NCI-H510A (cell line): ENCODE measurements around the gene KLHL18.
"Not testable (repeated sequence)": the region's sequence is repeated elsewhere in the genome, so short reads cannot be mapped to it uniquely, and the experiment has no call there.

Experiments used
- DNase-seq: peaks from one replicate; lab custom pipeline; 2025; lab: John Stamatoyannopoulos, UW

Gene KLHL18

DNA sequence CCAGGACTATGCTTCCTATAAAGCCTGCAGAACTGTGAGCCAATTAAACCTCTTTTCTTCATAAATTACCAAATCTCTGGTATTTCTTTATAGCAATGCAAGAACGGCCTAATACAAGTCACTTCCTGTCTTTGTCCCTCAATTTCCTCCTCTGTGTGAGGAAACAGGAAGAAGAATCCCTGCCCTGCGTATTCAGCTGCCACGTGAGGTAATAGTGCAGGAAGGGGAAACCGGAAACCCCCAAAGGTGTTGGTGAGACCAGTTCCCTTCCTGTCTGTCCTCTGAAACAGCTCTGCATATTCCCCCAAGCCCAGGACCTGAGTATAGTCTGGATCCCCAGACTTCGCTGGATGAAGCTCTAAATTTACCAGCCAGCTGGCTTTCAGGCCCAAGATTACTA, 80.0 kb downstream of the KLHL18 start:
- no peak for DNase-seq

GRCh38 chr3:47365213-47366153, 82.7 kb downstream of the KLHL18 start:
- no peak for DNase-seq

GRCh38 chr3:47366833-47367232, 84.1 kb downstream of the KLHL18 start:
- DNase-seq, result no peak

DNA sequence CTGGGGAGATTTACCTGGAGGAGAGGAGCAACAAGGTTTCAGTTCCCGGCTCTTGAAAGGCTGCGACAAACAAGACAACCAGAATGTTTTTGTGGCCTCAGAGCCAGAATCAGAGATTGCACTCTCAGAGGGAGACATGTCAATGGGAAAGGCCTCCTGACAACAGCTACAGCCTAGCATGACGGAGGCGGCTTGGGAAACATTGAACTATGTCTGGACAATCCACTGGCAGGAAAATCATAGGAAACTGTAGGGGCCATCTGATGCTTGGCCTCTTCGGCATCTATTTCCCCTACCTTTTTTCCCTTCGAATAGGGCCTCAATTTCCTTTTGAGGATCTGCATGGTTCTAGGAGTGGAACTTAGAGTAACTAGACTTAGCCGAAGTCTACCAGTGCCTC, 84.9 kb downstream of the KLHL18 start:
- DNase-seq, result no peak

GRCh38 chr3:47370020-47370419, 87.3 kb downstream of the KLHL18 start:
- DNase-seq, result not testable (repeated sequence)

GRCh38 chr3:47370887-47371697, 88.3 kb downstream of the KLHL18 start:
- DNase-seq, result no peak

DNA sequence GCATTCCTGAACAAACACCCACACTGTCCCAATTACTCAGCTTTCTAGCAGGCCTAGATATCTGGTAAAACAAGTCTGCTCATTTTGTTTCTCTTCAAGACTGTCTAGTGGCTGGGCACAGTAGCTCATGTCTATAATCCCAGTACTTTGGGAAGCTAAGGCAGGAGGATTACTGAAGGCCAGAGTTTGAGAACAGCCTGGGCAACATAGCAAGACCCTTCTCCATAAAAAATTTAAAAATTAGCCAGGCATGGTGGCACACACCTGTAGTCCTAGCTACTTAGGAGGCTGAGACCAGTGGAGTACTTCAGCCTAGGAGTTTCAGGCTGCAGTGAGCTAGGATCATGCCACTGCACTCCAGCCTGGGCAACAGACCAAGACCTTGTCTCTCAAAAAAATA, 91.8 kb downstream of the KLHL18 start:
- no peak for DNase-seq

- no peak for DNase-seq
Measured at GRCh38 chr3:47376393-47376792, 93.6 kb downstream of the KLHL18 start.

- no peak for DNase-seq
Measured at GRCh38 chr3:47377186-47377585, 94.4 kb downstream of the KLHL18 start.

DNA sequence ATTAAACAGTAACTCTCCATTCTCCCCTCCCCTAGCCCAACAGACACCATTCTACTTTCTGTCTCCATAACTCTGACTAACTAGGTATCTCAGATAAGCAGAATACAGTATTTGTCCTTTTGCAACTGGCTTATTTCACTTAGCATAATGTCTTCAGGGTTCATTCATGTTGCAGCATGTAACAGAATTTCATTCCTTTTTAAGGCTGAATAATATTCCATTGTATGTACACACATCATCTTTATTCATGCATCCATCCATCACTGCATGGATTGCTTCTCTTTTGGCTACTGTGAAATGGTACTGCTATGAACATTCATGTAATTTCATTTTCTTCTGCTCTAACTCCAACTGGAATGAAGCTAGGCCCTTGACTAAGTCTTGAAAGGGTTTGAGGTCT, 96.1 kb downstream of the KLHL18 start:
- no peak for DNase-seq

- no peak for DNase-seq
Measured at GRCh38 chr3:47379411-47379899, 96.7 kb downstream of the KLHL18 start.

GRCh38 chr3:47380026-47380600, 97.4 kb downstream of the KLHL18 start:
- DNase-seq, result no peak

GRCh38 chr3:47380601-47381316, 98.0 kb downstream of the KLHL18 start, which contains the start of gene PTPN23:
TSS of gene PTPN23 (plus strand) at chr3:47381021. CDS start at chr3:47381097, 76 bp downstream.
- DNase-seq, result peak; percentile 98

DNA sequence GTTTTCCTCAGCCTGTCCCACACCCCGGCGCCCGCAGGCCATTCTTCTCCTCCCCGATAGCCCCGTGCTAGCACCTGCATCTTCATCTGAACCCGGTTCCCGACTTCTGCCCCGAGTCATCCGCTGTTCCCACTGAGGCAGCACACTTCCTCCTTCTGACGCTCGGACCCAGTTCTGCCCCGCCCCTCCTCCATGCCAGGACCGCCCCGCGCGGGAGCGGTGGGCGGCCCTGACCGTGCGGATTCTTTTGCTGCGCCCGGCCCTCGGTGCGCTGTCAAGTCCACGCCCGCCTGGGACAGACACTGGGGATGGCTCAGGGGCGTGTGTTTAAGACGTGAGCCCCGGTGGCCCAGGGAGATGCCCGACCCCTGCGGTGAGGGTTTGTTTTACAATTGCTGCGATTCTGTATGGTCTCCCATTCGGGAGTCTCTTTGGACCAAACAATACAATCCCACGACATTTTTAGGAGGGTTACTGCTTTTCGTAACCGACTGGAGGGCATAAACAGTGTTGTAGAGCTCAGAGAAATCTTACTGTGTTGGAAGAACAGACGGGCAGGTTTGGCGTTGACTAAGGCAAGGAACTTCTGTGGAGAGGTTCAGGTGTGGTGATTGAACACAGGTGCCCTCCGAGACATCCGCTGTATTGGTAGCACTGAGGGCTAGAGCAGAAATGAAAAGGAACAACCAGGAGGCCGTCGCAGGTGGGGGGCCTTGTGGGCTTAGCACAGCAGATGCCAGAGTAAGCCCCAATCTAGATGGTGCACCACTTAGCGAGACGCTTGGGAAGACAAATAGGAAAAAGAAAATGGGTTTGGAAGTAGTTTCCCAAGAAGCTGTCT, 98.8 kb downstream of the KLHL18 start:
- peak; percentile 44 for DNase-seq

GRCh38 chr3:47384425-47384824, 101.7 kb downstream of the KLHL18 start:
- DNase-seq, result no peak

DNA sequence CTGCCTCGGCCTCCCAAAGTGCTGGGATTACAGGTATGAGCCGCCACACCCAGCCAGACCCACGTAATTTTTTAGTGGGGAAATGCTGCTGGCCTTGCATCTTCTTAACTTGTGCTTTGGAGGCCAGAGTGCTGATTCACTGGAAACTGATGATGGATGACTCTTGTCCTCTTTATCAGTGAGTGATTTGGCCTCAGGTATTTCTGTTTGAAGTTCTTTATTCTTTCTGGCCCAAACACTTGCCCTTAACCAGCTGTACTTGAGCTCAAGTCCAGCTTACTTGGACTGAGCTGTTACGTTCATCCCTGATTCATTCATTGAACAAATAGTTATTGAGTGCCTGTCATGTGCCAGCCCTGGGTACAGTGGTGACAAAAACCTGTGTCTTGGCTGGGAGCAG, 102.3 kb downstream of the KLHL18 start:
- no peak for DNase-seq

DNA sequence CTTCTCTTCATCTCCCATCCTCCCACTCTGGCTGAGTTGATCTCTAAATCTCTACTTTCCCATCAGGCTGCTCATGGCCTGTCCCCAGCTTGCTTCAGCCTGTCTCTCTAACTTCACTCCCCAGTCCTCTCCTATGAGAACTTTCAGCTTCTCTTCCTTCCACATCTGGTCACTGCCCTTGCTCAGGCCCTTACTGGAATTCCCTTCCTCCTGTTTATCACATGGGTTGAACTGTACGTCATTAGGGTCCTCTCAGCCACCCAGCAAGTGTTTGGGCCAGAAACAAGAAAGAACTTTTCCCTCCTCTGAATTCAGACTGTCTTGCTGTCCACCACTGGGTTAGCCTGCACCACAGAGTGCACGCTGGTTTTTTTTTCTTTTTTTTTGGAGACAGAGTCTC, 103.1 kb downstream of the KLHL18 start:
- DNase-seq, result no peak

GRCh38 chr3:47392933-47393332, 110.2 kb downstream of the KLHL18 start:
- no peak for DNase-seq

DNA sequence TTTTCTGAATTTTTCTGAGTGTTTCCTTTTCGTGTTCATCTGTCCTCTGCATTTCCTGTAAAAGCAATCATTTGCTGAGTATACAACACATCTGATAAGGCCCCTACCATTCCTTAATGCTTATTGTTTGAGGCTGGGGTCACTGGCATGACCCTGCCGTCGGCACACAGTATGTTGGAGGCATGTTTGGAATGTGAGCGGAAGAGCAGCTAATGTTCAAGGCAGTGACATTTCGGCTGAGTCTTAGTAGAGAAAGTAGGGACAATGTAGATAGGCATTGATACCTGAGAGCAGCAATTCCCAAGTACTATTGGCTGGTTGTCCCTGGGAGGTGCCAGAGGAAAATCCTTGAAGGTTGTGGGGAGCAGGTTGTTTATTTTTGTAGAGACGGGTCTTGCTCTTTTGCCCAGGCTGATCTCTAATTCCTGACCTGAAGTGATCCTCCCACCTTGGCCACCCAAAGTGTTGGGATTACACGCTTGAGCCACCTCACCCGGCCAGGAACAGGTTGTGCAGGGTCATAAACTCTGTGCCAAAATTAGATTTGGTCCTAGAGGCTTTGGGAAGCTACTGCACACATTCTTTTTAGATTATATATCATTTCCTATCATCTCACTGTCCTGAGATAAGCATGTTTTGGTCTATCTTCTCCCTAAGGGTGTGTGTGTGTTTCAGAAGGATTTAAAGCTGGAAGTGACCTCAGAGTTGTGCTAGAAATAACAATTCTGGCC, 111.6 kb downstream of the KLHL18 start:
- no peak for DNase-seq

DNA sequence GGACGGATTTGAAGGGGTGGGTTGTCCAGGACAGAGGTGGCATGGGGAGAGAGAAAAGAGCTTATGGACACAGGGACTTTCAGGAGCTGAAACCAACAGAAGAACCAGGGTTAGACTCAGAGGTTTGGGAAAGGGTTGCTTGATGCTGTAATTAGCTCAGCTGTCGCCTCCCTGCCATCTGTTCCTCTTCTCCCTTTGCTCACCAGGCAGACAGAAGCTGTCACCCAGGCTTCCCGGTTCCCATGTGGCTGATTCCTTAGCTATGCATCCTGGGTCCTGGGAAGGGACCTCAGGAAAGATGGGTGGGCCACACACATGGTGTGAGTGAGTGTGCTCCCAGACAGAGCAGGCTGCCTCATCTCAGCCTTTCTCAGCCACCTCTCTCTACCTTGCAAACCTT, 112.1 kb downstream of the KLHL18 start:
- no peak for DNase-seq
